Fibroblast of pulmonary artery (primary cell): Measurements from ENCODE around the gene STAM2.

Experiments
- DNase-seq: peaks from one replicate; pipeline ENCODE4 v3.0.0-alpha.2; 2010; ENCODE audit warnings: low read depth
- H3K4me3 ChIP-seq: replicated peaks from 2 replicates; pipeline ENCODE4 v1.5.1; 2011; ENCODE audit warnings: low read depth, mild to moderate bottlenecking, control low read depth, low read length, moderate library complexity
- TF ChIP-seq, protein P1 (sequence below): IDR thresholded peaks from 2 replicates; pipeline ENCODE4 v1.5.1; 2011; ENCODE audit warnings: mild to moderate bottlenecking, control low read depth, low read length, inconsistent platforms; ENCODE audit errors: missing control alignments

Gene STAM2

DNA sequence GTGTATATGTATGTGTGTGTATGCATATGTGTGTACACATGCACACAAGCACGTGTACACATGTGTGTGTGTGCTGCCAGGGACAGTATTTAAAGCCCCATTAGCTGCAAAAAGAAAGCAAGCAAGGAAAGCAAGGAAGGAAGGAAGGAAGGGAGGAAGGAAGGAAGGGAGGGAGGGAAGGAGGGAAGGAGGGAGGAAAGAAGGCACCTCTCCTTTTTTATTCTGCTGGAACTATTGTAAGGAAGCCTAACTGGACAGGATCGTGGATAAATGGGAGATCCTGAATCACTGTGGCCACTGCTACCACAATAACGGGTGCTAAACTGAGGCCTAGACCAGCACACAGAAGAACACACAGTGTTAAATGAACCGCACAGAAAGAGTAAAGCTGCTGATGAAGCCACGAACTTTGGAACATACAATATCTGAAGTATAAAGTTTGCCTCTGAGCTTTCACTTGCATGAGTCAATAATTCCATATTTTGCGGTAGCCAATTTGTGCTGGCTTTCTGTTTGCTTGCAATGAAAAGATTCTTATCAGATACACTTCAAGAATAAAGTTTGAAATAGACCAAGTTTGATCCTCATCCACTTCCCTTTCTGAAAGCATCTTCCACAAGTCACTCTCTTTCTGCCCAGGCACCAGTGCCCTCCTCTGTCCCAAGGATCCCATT lies 92.2 kb downstream of the STAM2 start:
- DNase-seq = no peak
- TF ChIP-seq, protein P1, sequence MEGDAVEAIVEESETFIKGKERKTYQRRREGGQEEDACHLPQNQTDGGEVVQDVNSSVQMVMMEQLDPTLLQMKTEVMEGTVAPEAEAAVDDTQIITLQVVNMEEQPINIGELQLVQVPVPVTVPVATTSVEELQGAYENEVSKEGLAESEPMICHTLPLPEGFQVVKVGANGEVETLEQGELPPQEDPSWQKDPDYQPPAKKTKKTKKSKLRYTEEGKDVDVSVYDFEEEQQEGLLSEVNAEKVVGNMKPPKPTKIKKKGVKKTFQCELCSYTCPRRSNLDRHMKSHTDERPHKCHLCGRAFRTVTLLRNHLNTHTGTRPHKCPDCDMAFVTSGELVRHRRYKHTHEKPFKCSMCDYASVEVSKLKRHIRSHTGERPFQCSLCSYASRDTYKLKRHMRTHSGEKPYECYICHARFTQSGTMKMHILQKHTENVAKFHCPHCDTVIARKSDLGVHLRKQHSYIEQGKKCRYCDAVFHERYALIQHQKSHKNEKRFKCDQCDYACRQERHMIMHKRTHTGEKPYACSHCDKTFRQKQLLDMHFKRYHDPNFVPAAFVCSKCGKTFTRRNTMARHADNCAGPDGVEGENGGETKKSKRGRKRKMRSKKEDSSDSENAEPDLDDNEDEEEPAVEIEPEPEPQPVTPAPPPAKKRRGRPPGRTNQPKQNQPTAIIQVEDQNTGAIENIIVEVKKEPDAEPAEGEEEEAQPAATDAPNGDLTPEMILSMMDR = no peak

DNA sequence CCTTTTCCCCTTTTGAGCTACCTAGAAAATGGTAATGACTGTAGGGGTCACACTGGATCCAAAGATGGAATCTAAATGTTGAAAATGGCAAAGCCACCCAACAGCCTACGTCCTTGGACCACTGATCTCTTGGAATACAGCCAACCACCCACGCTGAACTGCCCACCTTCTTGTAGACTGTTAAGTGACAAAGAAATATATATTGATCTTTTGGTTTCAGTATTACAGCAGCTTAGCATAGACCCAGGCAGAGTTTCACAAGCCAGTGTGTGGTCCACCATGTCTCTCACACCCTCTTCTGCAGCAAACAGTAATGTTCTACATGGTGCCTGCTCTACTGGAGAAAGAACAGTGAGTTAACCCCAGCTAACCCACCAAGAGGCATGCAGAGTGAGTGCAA lies 96.9 kb downstream of the STAM2 start:
- DNase-seq = no peak
- H3K4me3 ChIP-seq = no peak overlapping the region
- TF ChIP-seq, protein P1 = no peak

More for the DNA sequence above, 92.2 kb downstream of the STAM2 start:
- H3K4me3 ChIP-seq = no peak overlapping the region

DNA sequence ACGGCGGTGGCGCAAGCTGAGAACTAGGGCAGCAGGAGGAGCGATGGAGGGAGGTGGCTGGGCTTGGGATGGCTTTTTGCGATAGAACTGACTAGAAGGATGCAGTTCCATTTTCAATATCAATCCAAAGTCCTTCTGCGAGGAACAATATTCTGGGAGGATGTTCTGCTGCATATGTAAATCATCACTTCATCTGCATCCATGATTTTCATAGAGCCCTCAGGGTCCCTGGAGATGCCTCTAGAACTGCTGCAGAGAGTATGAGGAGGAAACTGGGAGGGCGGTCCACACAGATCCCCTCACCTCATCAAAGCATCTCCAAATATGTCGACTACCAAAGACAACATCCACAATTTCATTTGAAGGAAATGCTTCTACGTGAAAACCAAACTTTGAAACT lies 97.5 kb downstream of the STAM2 start:
- H3K4me3 ChIP-seq = no peak overlapping the region
- no peak for DNase-seq
- TF ChIP-seq, protein P1 = no peak

DNA sequence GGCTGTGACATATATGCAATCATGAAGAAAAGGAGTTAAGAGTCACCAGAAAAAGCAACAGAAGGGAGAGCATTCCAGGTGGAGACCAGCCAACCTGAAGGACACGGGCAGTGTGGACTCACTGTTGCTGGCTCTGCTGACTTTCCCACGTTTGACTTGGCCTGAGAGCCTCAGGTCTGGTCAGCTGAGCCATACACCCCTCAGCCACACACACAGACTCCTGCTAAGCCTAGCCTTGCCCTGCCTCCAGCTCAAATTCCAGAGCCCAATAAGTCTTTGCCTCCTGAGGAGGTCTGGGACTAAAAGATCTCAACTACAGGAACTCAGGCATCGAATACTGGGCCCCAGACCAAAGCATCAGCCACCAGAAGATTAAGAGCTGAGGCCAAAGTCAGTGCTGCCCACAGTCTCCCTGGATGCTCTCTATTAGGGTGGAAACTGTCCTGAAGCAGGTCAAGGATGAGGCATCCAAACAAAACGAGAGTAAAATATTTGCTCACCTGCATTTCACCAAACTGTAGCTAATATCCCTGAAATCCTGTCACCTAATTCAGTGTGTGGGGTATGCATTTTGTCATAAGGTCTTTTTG lies 100.0 kb downstream of the STAM2 start:
- DNase-seq = no peak
- H3K4me3 ChIP-seq = no peak overlapping the region
- TF ChIP-seq, protein P1 = no peak

DNA sequence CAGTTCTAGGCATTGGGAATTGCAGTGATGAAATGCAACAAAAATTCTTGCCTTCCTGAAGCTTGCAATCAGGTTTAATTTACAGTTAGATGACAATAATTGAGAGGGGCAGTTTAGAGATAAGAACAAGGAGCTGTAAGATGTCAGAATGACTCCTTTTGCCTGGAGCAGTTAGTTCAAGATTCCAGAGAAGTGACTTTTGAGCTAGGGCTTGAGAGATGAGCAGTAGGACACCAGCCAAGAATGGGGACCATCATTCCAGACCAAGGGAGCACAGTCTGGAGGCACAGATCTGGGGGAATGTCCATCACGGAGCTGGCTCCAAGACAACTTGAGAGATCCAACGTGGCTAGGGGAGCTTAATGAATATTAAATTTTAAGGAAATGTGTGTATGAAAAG lies 103.6 kb downstream of the STAM2 start:
- TF ChIP-seq, protein P1 = no peak
- no peak for DNase-seq
- H3K4me3 ChIP-seq = no peak overlapping the region

DNA sequence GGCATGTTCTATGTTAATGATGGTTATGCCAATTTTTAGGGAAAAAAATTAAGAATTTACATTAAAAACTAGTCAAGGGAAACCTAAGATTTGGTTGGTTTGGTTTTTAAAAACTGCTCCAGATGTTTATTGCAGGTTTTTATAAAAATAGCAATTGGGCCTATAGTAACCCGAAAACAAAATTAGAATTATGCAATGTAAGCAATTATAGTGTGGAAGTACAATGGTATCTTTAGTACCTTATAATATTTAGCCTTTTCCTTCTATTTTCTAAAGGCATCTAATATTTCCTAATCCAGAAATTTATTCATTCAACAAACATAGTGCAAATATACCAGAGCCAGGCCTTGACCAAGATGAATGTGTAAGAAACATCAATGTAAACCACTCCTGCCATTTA lies 104.0 kb downstream of the STAM2 start:
- DNase-seq = no peak
- TF ChIP-seq, protein P1 = no peak
- no peak overlapping the region for H3K4me3 ChIP-seq

DNA sequence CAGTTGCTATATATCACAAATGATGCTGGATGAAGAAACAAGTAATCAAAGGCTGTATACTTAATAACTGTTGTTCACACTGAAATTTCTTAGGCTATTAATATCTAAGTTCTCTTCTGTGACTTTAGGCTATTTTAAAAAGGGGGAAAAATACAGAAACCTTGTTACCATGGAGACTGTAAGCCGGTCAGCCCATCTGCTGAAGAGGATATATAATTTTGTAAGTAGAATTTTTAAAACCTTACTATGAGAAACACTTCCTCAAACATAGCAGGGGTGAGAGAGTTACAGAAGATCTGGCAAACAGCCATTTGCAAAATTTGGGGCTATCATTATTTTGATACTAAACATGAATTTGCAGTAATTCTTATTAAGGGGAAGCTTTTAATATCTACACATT lies 104.5 kb downstream of the STAM2 start:
- H3K4me3 ChIP-seq = no peak overlapping the region
- DNase-seq = no peak
- TF ChIP-seq, protein P1 = no peak
